ENCODE results near the gene CRELD1. TPM values are rescaled to one million over a fixed set of nuclear protein-coding genes. Genes with fewer than 3 reads are reported as not detected.

The CRELD1 gene
- total RNA-seq, 1 experiment from 2014 or later, result 18.7 TPM

GRCh38 chr3:9909221-9910013, 24.2 kb upstream of the CRELD1 start (continued):
- TF ChIP-seq FOSL1 (IDR thresholded peaks at IDR 0.05; ENCODE audit: low read depth) (no peak), ZFX (IDR thresholded peaks at IDR 0.05) (no peak), ATF3 (IDR thresholded peaks at IDR 0.05) (no peak), POLR2AphosphoS5 (IDR thresholded peaks at IDR 0.05; ENCODE audit: low read depth, low read length) (no peak), SIN3A (IDR thresholded peaks at IDR 0.05; ENCODE audit: low read depth) (no peak)

DNA sequence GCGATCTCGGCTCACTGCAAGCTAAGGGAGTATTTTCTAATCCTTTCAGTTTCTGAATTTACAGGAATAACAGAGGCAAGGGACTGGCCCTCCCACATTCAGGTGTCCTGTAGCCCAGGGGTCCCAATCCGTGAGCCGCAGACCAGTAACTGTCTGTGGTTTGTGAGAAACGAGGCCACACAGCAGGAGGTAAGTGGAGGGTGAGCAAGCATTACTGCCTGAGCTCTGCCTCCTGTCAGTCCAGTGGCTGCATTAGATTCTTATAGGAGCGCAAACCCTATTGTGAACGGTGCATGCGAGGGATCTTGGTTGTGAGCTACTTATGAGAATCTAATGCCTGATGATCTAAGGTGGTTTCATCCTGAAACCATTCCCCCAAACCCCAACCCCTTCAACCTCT, 21.8 kb upstream of the CRELD1 start:
- CTCF ChIA-PET, result no interaction called here
- H3K4me1 ChIP-seq (ENCODE audit: control insufficient read depth in 1 of 2, insufficient read depth in 2 of 2, low read length in 2 of 2), result peaks cover 0 to 7% of the 10 kb centered on the region in 2 experiments; a peak in 2 of 4 replicates
- H3K9me2 ChIP-seq (ENCODE audit: insufficient read depth), result no peaks in the 10 kb centered on the region
- RAD21 ChIA-PET (ENCODE audit: low non-redundant PET in 1 of 2, low total read pairs in 2 of 2, uncharacterized antibody in 2 of 2, unreplicated experiment in 2 of 2), result no interaction called here
- intact Hi-C loops (cut with micrococcal nuclease), result no loop called here
- H3K9ac ChIP-seq (ENCODE audit: low read length), result no peak overlapping the region
- POLR2A ChIA-PET, result no interaction called here
- H3K27me3 ChIP-seq (ENCODE audit: insufficient read depth, low read length), result no peaks in the 10 kb centered on the region
- no peaks in the 10 kb centered on the region for H3K9me3 ChIP-seq (ENCODE audit: control insufficient read depth in 1 of 2, insufficient read depth in 1 of 2, low read depth in 1 of 2, low read length in 2 of 2)
- H4K20me1 ChIP-seq (ENCODE audit: insufficient read depth), result no peaks in the 10 kb centered on the region
- DNase-seq (ENCODE audit: low read depth, low spot score) (no peak), ATAC-seq (no peak)
- no peak overlapping the region for H2AFZ ChIP-seq (ENCODE audit: low read depth, low read length, poor library complexity, severe bottlenecking)
- BruUV-seq (replicated peaks), result no TSS peak
- no peaks in the 10 kb centered on the region for H3K79me2 ChIP-seq (ENCODE audit: insufficient read depth, low read length)
- no peak overlapping the region for H3K4me3 ChIP-seq (replicated peaks in 1 of 2; ENCODE audit: low read depth in 1 of 2, low read length in 2 of 2)
- TF ChIP-seq EZH2 (IDR thresholded peaks at IDR 0.05) (no peak), ZFX (IDR thresholded peaks at IDR 0.05) (no peak), CEBPB (IDR thresholded peaks at IDR 0.05; ENCODE audit: low read depth) (no peak)
- no peak overlapping the region for H3K27ac ChIP-seq (ENCODE audit: low read depth, low read length)
- H3K4me2 ChIP-seq (ENCODE audit: low read length), result no peak overlapping the region
- H3K36me3 ChIP-seq (ENCODE audit: control insufficient read depth in 1 of 2, insufficient read depth in 2 of 2, low read length in 2 of 2), result peaks cover 0 to under 1% of the 10 kb centered on the region in 2 experiments; a peak in 1 of 4 replicates

DNA sequence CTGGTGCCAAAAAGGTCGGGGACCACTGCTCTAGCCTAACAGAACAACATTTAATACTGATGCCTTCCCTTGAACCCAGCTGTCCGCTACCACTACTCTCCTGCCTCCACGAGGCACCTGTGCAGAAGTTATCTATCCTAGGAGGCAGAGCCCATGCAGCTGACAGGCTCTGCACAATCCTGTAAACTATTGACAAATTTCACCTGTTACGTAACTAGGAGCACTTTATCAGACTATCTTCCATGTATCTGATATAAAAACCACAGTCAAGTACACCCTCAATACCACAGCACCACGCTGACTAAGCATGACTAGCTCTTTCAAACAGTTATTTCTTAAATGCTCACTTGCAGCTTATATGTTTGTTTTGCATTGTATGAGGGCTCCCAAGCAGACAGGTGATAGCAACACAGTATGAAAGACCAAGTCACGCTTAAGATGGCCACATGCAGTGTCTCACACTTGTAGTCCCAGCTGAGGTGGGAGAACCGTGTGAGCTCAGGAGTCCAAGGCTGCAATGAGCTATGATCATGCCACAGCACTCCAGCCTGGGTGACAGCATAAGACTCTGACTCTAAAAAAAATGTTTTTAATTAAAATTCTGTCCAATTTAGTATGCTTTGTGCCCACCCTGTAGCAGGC, 21.2 kb upstream of the CRELD1 start:
- no peak overlapping the region for H3K4me2 ChIP-seq (ENCODE audit: low read length)
- ATAC-seq (no peak), DNase-seq (ENCODE audit: low read depth, low spot score) (no peak)
- ChIA-PET RAD21 (ENCODE audit: low non-redundant PET in 1 of 2, low total read pairs in 2 of 2, uncharacterized antibody in 2 of 2, unreplicated experiment in 2 of 2) (no interaction called here), POLR2A (no interaction called here), CTCF (no interaction called here)
- no peaks in the 10 kb centered on the region for H4K20me1 ChIP-seq (ENCODE audit: insufficient read depth)
- H3K9me2 ChIP-seq (ENCODE audit: insufficient read depth), result no peaks in the 10 kb centered on the region
- H3K4me1 ChIP-seq (ENCODE audit: control insufficient read depth in 1 of 2, insufficient read depth in 2 of 2, low read length in 2 of 2), result peaks cover 4 to 12% of the 10 kb centered on the region in 2 experiments; a peak in 3 of 4 replicates
- H3K27me3 ChIP-seq (ENCODE audit: insufficient read depth, low read length), result no peaks in the 10 kb centered on the region
- H3K9ac ChIP-seq (ENCODE audit: low read length), result no peak overlapping the region
- intact Hi-C loops (cut with micrococcal nuclease), result no loop called here
- no peak overlapping the region for H3K27ac ChIP-seq (ENCODE audit: low read depth, low read length)
- H3K79me2 ChIP-seq (ENCODE audit: insufficient read depth, low read length), result no peaks in the 10 kb centered on the region
- BruUV-seq (replicated peaks), result no TSS peak
- TF ChIP-seq ZBTB33 (IDR thresholded peaks at IDR 0.05; ENCODE audit: extremely low read depth, insufficient replicate concordance, low read length) (no peak), EGR1 (IDR thresholded peaks at IDR 0.05; ENCODE audit: low read depth) (no peak), POLR2AphosphoS5 (IDR thresholded peaks at IDR 0.05; ENCODE audit: low read depth, low read length) (no peak), RAD21 (IDR thresholded peaks at IDR 0.05; ENCODE audit: low read depth) (no peak), JUND (IDR thresholded peaks at IDR 0.05) (no peak)
- TF ChIP-seq, protein P1, sequence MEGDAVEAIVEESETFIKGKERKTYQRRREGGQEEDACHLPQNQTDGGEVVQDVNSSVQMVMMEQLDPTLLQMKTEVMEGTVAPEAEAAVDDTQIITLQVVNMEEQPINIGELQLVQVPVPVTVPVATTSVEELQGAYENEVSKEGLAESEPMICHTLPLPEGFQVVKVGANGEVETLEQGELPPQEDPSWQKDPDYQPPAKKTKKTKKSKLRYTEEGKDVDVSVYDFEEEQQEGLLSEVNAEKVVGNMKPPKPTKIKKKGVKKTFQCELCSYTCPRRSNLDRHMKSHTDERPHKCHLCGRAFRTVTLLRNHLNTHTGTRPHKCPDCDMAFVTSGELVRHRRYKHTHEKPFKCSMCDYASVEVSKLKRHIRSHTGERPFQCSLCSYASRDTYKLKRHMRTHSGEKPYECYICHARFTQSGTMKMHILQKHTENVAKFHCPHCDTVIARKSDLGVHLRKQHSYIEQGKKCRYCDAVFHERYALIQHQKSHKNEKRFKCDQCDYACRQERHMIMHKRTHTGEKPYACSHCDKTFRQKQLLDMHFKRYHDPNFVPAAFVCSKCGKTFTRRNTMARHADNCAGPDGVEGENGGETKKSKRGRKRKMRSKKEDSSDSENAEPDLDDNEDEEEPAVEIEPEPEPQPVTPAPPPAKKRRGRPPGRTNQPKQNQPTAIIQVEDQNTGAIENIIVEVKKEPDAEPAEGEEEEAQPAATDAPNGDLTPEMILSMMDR (IDR thresholded peaks at IDR 0.05 in 2 of 3, conservative IDR thresholded peaks at IDR 0.05 in 1 of 3; ENCODE audit: borderline replicate concordance in 1 of 3, insufficient read depth in 1 of 3, low read depth in 2 of 3, low read length in 2 of 3), result no peak
- no peak overlapping the region for H2AFZ ChIP-seq (ENCODE audit: low read depth, low read length, poor library complexity, severe bottlenecking)
- H3K9me3 ChIP-seq (ENCODE audit: control insufficient read depth in 1 of 2, insufficient read depth in 1 of 2, low read depth in 1 of 2, low read length in 2 of 2), result no peaks in the 10 kb centered on the region
- no peaks in the 10 kb centered on the region; a peak in 1 of 4 replicates for H3K36me3 ChIP-seq (ENCODE audit: control insufficient read depth in 1 of 2, insufficient read depth in 2 of 2, low read length in 2 of 2)
- H3K4me3 ChIP-seq (replicated peaks in 1 of 2; ENCODE audit: low read depth in 1 of 2, low read length in 2 of 2), result no peak overlapping the region

Data from HCT116 (cell line).